ENCODE data around the gene TMUB2.

- no peak for TF ChIP-seq CTCF (IDR thresholded peaks at IDR 0.05)
- no peak for TF ChIP-seq POLR2AphosphoS5 (IDR thresholded peaks at IDR 0.05)
Observed at GRCh38 chr17:44214896-44215295, 28.1 kb downstream of the TMUB2 start.
